ENCODE measurements around the gene SPECC1L.

The SPECC1L gene

GRCh38 chr22:24359452-24360120 lies 89.0 kb downstream of the SPECC1L start:
- no peak for TF ChIP-seq CTCF (IDR thresholded peaks at IDR 0.05; ENCODE audit: insufficient read depth, low read length)
- TF ChIP-seq SPI1 (IDR thresholded peaks at IDR 0.05; ENCODE audit: borderline replicate concordance, low read depth): no peak
- no peak for TF ChIP-seq GABPA (IDR thresholded peaks at IDR 0.05; ENCODE audit: low read depth)
- DNase-seq (ENCODE audit: low read depth in 1 of 2, low spot score in 1 of 2): no peak
- H3K27me3 ChIP-seq (ENCODE audit: insufficient read depth, poor library complexity, severe bottlenecking): no peaks in the 10 kb centered on the region
- no peak overlapping the region for H3K27ac ChIP-seq (replicated peaks)
- no peak overlapping the region for H3K4me3 ChIP-seq (replicated peaks; ENCODE audit: insufficient read depth, low read length)

GRCh38 chr22:24361976-24362646 lies 91.5 kb downstream of the SPECC1L start:
- no peak for DNase-seq (ENCODE audit: low read depth in 1 of 2, low spot score in 1 of 2)
- H3K27ac ChIP-seq (replicated peaks): no peak overlapping the region
- no peak overlapping the region for H3K4me3 ChIP-seq (replicated peaks; ENCODE audit: insufficient read depth, low read length)
- no peaks in the 10 kb centered on the region for H3K27me3 ChIP-seq (ENCODE audit: insufficient read depth, poor library complexity, severe bottlenecking)
- TF ChIP-seq CTCF (IDR thresholded peaks at IDR 0.05; ENCODE audit: insufficient read depth, low read length) (no peak), REST (IDR thresholded peaks at IDR 0.05; ENCODE audit: insufficient replicate concordance, low read depth) (no peak), SPI1 (IDR thresholded peaks at IDR 0.05; ENCODE audit: borderline replicate concordance, low read depth) (no peak), GABPA (IDR thresholded peaks at IDR 0.05; ENCODE audit: low read depth) (no peak), POLR2AphosphoS5 (IDR thresholded peaks at IDR 0.05; ENCODE audit: low read depth) (no peak)

DNA sequence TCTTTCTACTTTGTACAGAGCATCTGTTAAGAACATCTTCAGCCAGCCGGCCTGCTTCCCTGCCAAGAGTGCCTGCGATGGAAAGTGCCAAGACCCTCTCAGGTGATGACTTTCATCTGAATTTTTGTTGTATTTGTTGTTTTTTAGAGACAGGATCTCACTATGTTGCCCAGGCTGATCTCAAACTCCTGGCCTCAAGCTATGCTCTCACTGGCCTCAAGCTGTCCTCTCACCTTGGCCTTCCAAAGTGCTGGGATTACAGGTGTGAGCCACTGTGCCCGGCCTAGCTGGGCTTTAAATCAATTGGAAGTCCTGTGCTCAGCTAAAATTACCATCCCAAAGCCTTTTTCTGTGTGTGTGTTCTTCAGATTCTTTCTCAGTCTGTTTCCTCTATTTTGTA lies 92.6 kb downstream of the SPECC1L start:
- Histone ChIP-seq H3K27me3 (ENCODE audit: insufficient read depth, poor library complexity, severe bottlenecking) (no peaks in the 10 kb centered on the region), H3K4me3 (replicated peaks; ENCODE audit: insufficient read depth, low read length) (no peak overlapping the region), H3K27ac (replicated peaks) (no peak overlapping the region)
- no peak for DNase-seq (ENCODE audit: low read depth in 1 of 2, low spot score in 1 of 2)
- TF ChIP-seq REST (IDR thresholded peaks at IDR 0.05; ENCODE audit: insufficient replicate concordance, low read depth) (no peak), POLR2AphosphoS5 (IDR thresholded peaks at IDR 0.05; ENCODE audit: low read depth) (no peak), SPI1 (IDR thresholded peaks at IDR 0.05; ENCODE audit: borderline replicate concordance, low read depth) (no peak), GABPA (IDR thresholded peaks at IDR 0.05; ENCODE audit: low read depth) (no peak), CTCF (IDR thresholded peaks at IDR 0.05; ENCODE audit: insufficient read depth, low read length) (no peak)
